Motor neuron (in vitro differentiated cells): ENCODE data around the gene TOM1L1. TPM values are rescaled to one million over a fixed set of nuclear protein-coding genes. Genes with fewer than 3 reads are reported as not detected.

ENCODE experiments used
- ATAC-seq, 8 experiments: fragments of 200-7000 bp; cut with Tn5 transposase; replicated peaks in 6 of 8; 2 replicates each; pipeline ENCODE4 v1.8.0; 2021; ENCODE audit warnings: mild to moderate bottlenecking in 8 of 8, moderate library complexity in 8 of 8
- H3K27ac ChIP-seq, 2 donors: fragments of 250-450 bp; sonication (Bioruptor Pico); 2 replicates each; pipeline ENCODE4 v1.9.0; 2021; ENCODE audit warnings: antibody characterized with exemption in 2 of 2, mild to moderate bottlenecking in 2 of 2, moderate library complexity in 1 of 2
- H3K4me1 ChIP-seq, 2 donors: fragments of 250-450 bp; sonication (Bioruptor Pico); replicated peaks in 1 of 2; 2 replicates each; pipeline ENCODE4 v1.6.1; 2021; ENCODE audit warnings: antibody characterized with exemption in 2 of 2, mild to moderate bottlenecking in 2 of 2, moderate library complexity in 1 of 2
- H3K4me3 ChIP-seq, 5 donors: fragments of 250-450 bp; sonication (Bioruptor Pico); 2 replicates each; pipeline ENCODE4 v1.9.0; 2021; ENCODE audit warnings: antibody characterized with exemption in 5 of 5, mild to moderate bottlenecking in 5 of 5, moderate library complexity in 4 of 5
- WGBS, 10 experiments: fragments of 450-650 bp; shearing (Covaris generic); methylation state at CpG; one replicate each; pipeline ENCODE4 v1.0.0; 2022; 5-methylcytosine and 5-hydroxymethylcytosine counted together
- in situ Hi-C, 9 experiments: fragments of 400-800 bp; cut with MboI; loops; one replicate each; pipeline ENCODE4 v1.15.0; 2021; ENCODE audit warnings: low sequenced_read_pairs in 9 of 9, low pct_unique_long_range_greater_than_20kb in 2 of 9; ENCODE audit not compliant: unreplicated experiment in 9 of 9
- total RNA-seq, 8 experiments: library from RNA; unstranded; fragments of 300-600 nt; gene quantifications; 2 replicates each; pipeline versions ENCODE4 v1.2.3 to v1.2.4, GENCODE V29; 2022

Gene TOM1L1
- total RNA-seq, 8 experiments from 2014 or later = 5.0 to 51.3 (median 14.9) TPM

- no peak overlapping the region for H3K27ac ChIP-seq
- WGBS, 10 experiments = 20 to 100% (median 73%) methylated on average over 2 to 9 of the region's 10 CpGs
- in situ Hi-C loops = no loop called here
- ATAC-seq = no peak
- no peak overlapping the region for H3K4me3 ChIP-seq
- H3K4me1 ChIP-seq = no peaks in the 10 kb centered on the region
These were observed 19.2 kb upstream of the TOM1L1 start for GRCh38 chr17:54881255-54881972.

- in situ Hi-C loops = no loop called here
These were observed 18.3 kb upstream of the TOM1L1 start for GRCh38 chr17:54882371-54882770.

GRCh38 chr17:54882950-54883349 is 17.7 kb upstream of the TOM1L1 start:
- in situ Hi-C loops = no loop called here
- no peak for ATAC-seq
- Histone ChIP-seq H3K4me3 (no peak overlapping the region), H3K4me1 (no peaks in the 10 kb centered on the region), H3K27ac (no peak overlapping the region)
- WGBS, 10 experiments = 20 to 95% (median 89%) methylated on average over 1 to 3 of the region's 3 CpGs; no CpG with 5 or more reads in 1 of the 10 experiments

More at GRCh38 chr17:54882371-54882770, 18.3 kb upstream of the TOM1L1 start:
- Histone ChIP-seq H3K27ac (no peak overlapping the region), H3K4me1 (no peaks in the 10 kb centered on the region), H3K4me3 (no peak overlapping the region)
- WGBS, 10 experiments = 0 to 100% (median 52%) methylated on average over 1 to 4 of the region's 4 CpGs
- no peak for ATAC-seq

- H3K27ac ChIP-seq = no peak overlapping the region
- H3K4me3 ChIP-seq = no peak overlapping the region
- ATAC-seq = no peak
- no peaks in the 10 kb centered on the region for H3K4me1 ChIP-seq
- in situ Hi-C loops = no loop called here
- WGBS, 10 experiments = 20 to 89% (median 39%) methylated on average over 1 to 2 of the region's 2 CpGs; no CpG with 5 or more reads in 7 of the 10 experiments
These were observed 16.7 kb upstream of the TOM1L1 start for GRCh38 chr17:54883939-54884338.

GRCh38 chr17:54887787-54888186 is 12.9 kb upstream of the TOM1L1 start:
- Histone ChIP-seq H3K4me1 (peaks cover 0 to 2% of the 10 kb centered on the region in 2 donors), H3K27ac (no peak overlapping the region), H3K4me3 (no peak overlapping the region)
- no peak for ATAC-seq
- in situ Hi-C loops = no loop called here
- 20 to 93% (median 55%) methylated on average over 2 to 3 of the region's 3 CpGs; no CpG with 5 or more reads in 1 of the 10 experiments for WGBS, 10 experiments

GRCh38 chr17:54888254-54888653 is 12.4 kb upstream of the TOM1L1 start:
- 20 to 100% (median 75%) methylated on average over 1 to 6 of the region's 6 CpGs for WGBS, 10 experiments
- no peak for ATAC-seq
- in situ Hi-C loops = no loop called here

GRCh38 chr17:54888981-54889380 is 11.7 kb upstream of the TOM1L1 start:
- Histone ChIP-seq H3K27ac (no peak overlapping the region), H3K4me3 (no peak overlapping the region), H3K4me1 (peaks cover 2 to 4% of the 10 kb centered on the region in 2 donors)
- in situ Hi-C loops = no loop called here
- 46 to 100% (median 82%) methylated on average over 1 to 7 of the region's 7 CpGs for WGBS, 10 experiments
- ATAC-seq = no peak

More at GRCh38 chr17:54888254-54888653, 12.4 kb upstream of the TOM1L1 start:
- H3K4me3 ChIP-seq = no peak overlapping the region
- H3K4me1 ChIP-seq = peaks cover 2% of the 10 kb centered on the region in 2 donors
- H3K27ac ChIP-seq = no peak overlapping the region

GRCh38 chr17:54891176-54891821 is 9.4 kb upstream of the TOM1L1 start:
- Histone ChIP-seq H3K27ac (no peak overlapping the region), H3K4me1 (peaks cover 2 to 4% of the 10 kb centered on the region in 2 donors), H3K4me3 (no peak overlapping the region)
- ATAC-seq = peak; percentile 80 to 94 (median 89)
- in situ Hi-C loops = no loop called here
- whole genome bisulfite sequencing, 10 experiments = 0 to 17% (median 0%) methylated on average over 1 of the region's 1 CpG; no CpG with 5 or more reads in 3 of the 10 experiments

GRCh38 chr17:54892360-54892759 is 8.3 kb upstream of the TOM1L1 start:
- Histone ChIP-seq H3K27ac (no peak overlapping the region), H3K4me1 (peaks cover 2 to 4% of the 10 kb centered on the region in 2 donors), H3K4me3 (no peak overlapping the region)
- 60 to 100% (median 75%) methylated on average over 1 of the region's 1 CpG; no CpG with 5 or more reads in 5 of the 10 experiments for WGBS, 10 experiments
- ATAC-seq = no peak
- in situ Hi-C loops = no loop called here

- Histone ChIP-seq H3K4me1 (peaks cover 10 to 12% of the 10 kb centered on the region in 2 donors), H3K4me3 (no peak overlapping the region), H3K27ac (no peak overlapping the region)
- 22 to 81% (median 47%) methylated on average over 1 to 3 of the region's 3 CpGs; no CpG with 5 or more reads in 2 of the 10 experiments for WGBS, 10 experiments
- in situ Hi-C loops = no loop called here
- no peak for ATAC-seq
These were observed 2.1 kb upstream of the TOM1L1 start for GRCh38 chr17:54898576-54898975.

- Histone ChIP-seq H3K4me1 (peaks cover 10 to 12% of the 10 kb centered on the region in 2 donors), H3K4me3 (no peak overlapping the region), H3K27ac (no peak overlapping the region)
- in situ Hi-C loops = no loop called here
- ATAC-seq = no peak
- WGBS, 10 experiments = 10 to 85% (median 58%) methylated on average over 2 to 3 of the region's 3 CpGs; no CpG with 5 or more reads in 2 of the 10 experiments
These were observed 1.5 kb upstream of the TOM1L1 start for GRCh38 chr17:54899201-54899600.

GRCh38 chr17:54899721-54900456 is 763 bp upstream of the TOM1L1 start:
- in situ Hi-C loops = no loop called here
- WGBS, 10 experiments = 10 to 27% (median 21%) methylated on average over 3 to 17 of the region's 18 CpGs; no CpG with 5 or more reads in 3 of the 10 experiments
- no peak overlapping the region for H3K27ac ChIP-seq
- peak overlapping the region; percentile 30 to 53 (median 35) for H3K4me3 ChIP-seq
- H3K4me1 ChIP-seq = peaks cover 10 to 12% of the 10 kb centered on the region in 2 donors
- ATAC-seq = peak in 4 of 8 experiments; percentile 16 to 21 (median 18)
